ENCODE results near the gene MSH2.

DNA sequence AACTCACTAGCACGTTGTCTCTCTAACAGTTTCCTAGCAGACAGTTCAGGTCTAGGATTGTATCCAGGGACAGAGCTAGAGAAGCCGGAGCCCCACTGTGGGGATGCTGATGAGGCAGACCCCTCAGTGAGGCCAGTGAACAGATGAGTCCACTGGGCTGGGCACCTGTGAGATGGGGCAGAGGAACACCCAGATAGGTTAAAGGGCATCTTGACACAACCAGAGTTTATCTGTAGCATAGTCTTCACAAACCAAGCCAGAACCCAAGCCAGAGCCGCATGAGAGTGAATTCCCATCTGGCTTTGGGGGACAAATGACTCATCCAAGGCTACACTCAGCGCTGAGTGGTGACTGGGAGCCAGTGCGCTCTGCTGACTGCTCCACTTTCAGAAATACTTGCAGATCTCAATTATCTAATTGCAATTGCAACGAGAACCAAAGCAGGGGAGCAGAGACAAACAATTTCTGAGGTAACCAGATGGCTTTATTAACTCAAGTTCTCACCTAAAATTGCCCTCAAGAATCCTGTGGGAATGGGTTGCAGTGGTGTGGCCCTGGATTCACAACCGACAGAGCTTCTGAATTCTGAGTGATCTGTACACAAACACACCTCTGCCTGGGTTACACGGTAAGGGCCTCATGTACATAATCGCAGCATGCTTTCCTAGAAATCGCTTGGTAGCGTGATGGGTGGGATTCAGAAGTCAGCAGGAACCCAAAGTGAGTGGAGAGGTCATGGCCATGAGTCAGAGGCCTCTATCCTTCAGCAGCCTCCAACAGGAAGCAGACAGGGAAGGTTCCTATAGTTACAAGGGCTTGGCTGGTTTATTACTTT lies 48.7 kb upstream of the MSH2 start:
- TF ChIP-seq, protein P1, sequence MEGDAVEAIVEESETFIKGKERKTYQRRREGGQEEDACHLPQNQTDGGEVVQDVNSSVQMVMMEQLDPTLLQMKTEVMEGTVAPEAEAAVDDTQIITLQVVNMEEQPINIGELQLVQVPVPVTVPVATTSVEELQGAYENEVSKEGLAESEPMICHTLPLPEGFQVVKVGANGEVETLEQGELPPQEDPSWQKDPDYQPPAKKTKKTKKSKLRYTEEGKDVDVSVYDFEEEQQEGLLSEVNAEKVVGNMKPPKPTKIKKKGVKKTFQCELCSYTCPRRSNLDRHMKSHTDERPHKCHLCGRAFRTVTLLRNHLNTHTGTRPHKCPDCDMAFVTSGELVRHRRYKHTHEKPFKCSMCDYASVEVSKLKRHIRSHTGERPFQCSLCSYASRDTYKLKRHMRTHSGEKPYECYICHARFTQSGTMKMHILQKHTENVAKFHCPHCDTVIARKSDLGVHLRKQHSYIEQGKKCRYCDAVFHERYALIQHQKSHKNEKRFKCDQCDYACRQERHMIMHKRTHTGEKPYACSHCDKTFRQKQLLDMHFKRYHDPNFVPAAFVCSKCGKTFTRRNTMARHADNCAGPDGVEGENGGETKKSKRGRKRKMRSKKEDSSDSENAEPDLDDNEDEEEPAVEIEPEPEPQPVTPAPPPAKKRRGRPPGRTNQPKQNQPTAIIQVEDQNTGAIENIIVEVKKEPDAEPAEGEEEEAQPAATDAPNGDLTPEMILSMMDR (IDR thresholded peaks at IDR 0.05), result no peak
- TF ChIP-seq POLR2A (IDR thresholded peaks at IDR 0.05), result no peak
